ENCODE data around the gene MSX2.
"Not testable (repeated sequence)": the region's sequence is repeated elsewhere in the genome, so short reads cannot be mapped to it uniquely, and the experiment has no call there.

Gene MSX2

GRCh38 chr5:174734571-174735497 is 10.5 kb downstream of the MSX2 start:
- no peak for FAIRE-seq

- FAIRE-seq = no peak
These were observed 11.3 kb downstream of the MSX2 start for GRCh38 chr5:174735498-174736330.

- FAIRE-seq = no peak
These were observed 11.9 kb downstream of the MSX2 start for GRCh38 chr5:174736331-174736721.

GRCh38 chr5:174736777-174737176 is 12.4 kb downstream of the MSX2 start:
- no peak for FAIRE-seq

- no peak for FAIRE-seq
These were observed 12.9 kb downstream of the MSX2 start for GRCh38 chr5:174737330-174737729.

- no peak for FAIRE-seq
These were observed 17.0 kb downstream of the MSX2 start for GRCh38 chr5:174741352-174741751.

- FAIRE-seq = no peak
These were observed 20.5 kb downstream of the MSX2 start for GRCh38 chr5:174744896-174745295.

- FAIRE-seq = no peak
These were observed 21.3 kb downstream of the MSX2 start for GRCh38 chr5:174745590-174746103.

- FAIRE-seq = no peak
These were observed 26.3 kb downstream of the MSX2 start for GRCh38 chr5:174750711-174751110.

- no peak for FAIRE-seq
These were observed 27.0 kb downstream of the MSX2 start for GRCh38 chr5:174751154-174752000.

- no peak for FAIRE-seq
These were observed 27.7 kb downstream of the MSX2 start for GRCh38 chr5:174752121-174752520.

- FAIRE-seq = no peak
These were observed 30.7 kb downstream of the MSX2 start for GRCh38 chr5:174755106-174755505.

GRCh38 chr5:174759091-174759490 is 34.7 kb downstream of the MSX2 start:
- no peak for FAIRE-seq

- FAIRE-seq = no peak
These were observed 36.3 kb downstream of the MSX2 start for GRCh38 chr5:174760721-174761120.

- not testable (repeated sequence) for FAIRE-seq
These were observed 37.0 kb downstream of the MSX2 start for GRCh38 chr5:174761341-174761740.

- no peak for FAIRE-seq
These were observed 39.9 kb downstream of the MSX2 start for GRCh38 chr5:174764309-174764708.

GRCh38 chr5:174765540-174765939 is 41.2 kb downstream of the MSX2 start:
- FAIRE-seq = no peak

GRCh38 chr5:174767670-174768069 is 43.3 kb downstream of the MSX2 start:
- no peak for FAIRE-seq

- FAIRE-seq = no peak
These were observed 44.6 kb downstream of the MSX2 start for GRCh38 chr5:174769005-174769404.

- no peak for FAIRE-seq
These were observed 49.0 kb downstream of the MSX2 start for GRCh38 chr5:174773371-174773770.

GRCh38 chr5:174775081-174775480 is 50.7 kb downstream of the MSX2 start:
- FAIRE-seq = no peak

GRCh38 chr5:174777111-174777510 is 52.7 kb downstream of the MSX2 start:
- no peak for FAIRE-seq

GRCh38 chr5:174777583-174777982 is 53.2 kb downstream of the MSX2 start:
- no peak for FAIRE-seq

All from G401.6 (cell line).